GM12878 (cell line): ENCODE measurements around the gene BSN. TPM values are rescaled to one million over a fixed set of nuclear protein-coding genes. Genes with fewer than 3 reads are reported as not detected.

Experiments used
- ATAC-seq: fragments of 200-7000 bp; cut with Tn5 transposase; 3 replicates; pipeline ENCODE4 v1.9.1; 2020; ENCODE audit warnings: mild to moderate bottlenecking, moderate library complexity
- BruUV-seq: library from RNA; stranded (reverse); fragments of 400-500 nt; replicated peaks from 2 replicates; lab custom pipeline; 2021; lab: Mats Ljungman, UMichigan
- CTCF ChIA-PET: fragments of 300-600 bp; sonication (Branson Sonifier 250); formaldehyde crosslinking; extraction: SDS; loops from one replicate; lab custom pipeline; 2021; ENCODE audit warnings: inconsistent platforms; lab: Yijun Ruan, JAX
- POLR2A ChIA-PET: fragments of 350-600 bp; formaldehyde crosslinking; extraction: SDS; loops from one replicate; lab custom pipeline; 2021; ENCODE audit warnings: inconsistent platforms; lab: Charles Lee
- RAD21 ChIA-PET: fragments of 300-600 bp; sonication (Branson Sonifier 250); formaldehyde crosslinking; loops from one replicate; lab custom pipeline; 2023; ENCODE audit warnings: antibody characterized with exemption; ENCODE audit not compliant: unreplicated experiment; lab: Charles Lee
- SMC1A ChIA-PET: fragments of 300-600 bp; sonication (Branson Sonifier 250); formaldehyde crosslinking; loops from one replicate; lab custom pipeline; 2023; ENCODE audit not compliant: unreplicated experiment, uncharacterized antibody; lab: Charles Lee
- DNase-seq: peaks from one replicate; pipeline ENCODE4 v3.0.0-alpha.2; 2011; ENCODE audit warnings: low read depth, low spot score
- FAIRE-seq: peaks from 3 replicates; lab custom pipeline; 2011; peaks lifted over from hg19 to GRCh38; lab: Jason Lieb, UNC
- H2AFZ ChIP-seq: 2 replicates; pipeline ENCODE4 v1.6.0; 2011; ENCODE audit warnings: low read depth, low read length, control low read depth; ENCODE audit not compliant: control insufficient read depth
- H3K27ac ChIP-seq: 2 replicates; pipeline ENCODE4 v1.5.1; 2011; ENCODE audit warnings: control low read depth; ENCODE audit not compliant: control insufficient read depth, insufficient read depth
- H3K27me3 ChIP-seq, 2 experiments: replicated peaks in 1 of 2; 2 replicates each; pipeline versions ENCODE4 v1.6.0 to v1.6.1; 2011; ENCODE audit warnings: low read length in 1 of 2; ENCODE audit not compliant: control insufficient read depth in 2 of 2, insufficient read depth in 2 of 2
- H3K36me3 ChIP-seq, 2 experiments: 2 replicates each; pipeline ENCODE4 v1.5.1; 2011; ENCODE audit warnings: low read length in 1 of 2; ENCODE audit not compliant: control insufficient read depth in 2 of 2, insufficient read depth in 2 of 2
- H3K4me1 ChIP-seq: 2 replicates; pipeline ENCODE4 v1.6.1; 2011; ENCODE audit warnings: mild to moderate bottlenecking, low read length, moderate library complexity, mixed read lengths; ENCODE audit not compliant: control insufficient read depth, insufficient read depth
- H3K4me2 ChIP-seq: 2 replicates; pipeline ENCODE4 v1.6.0; 2011; ENCODE audit warnings: control low read depth; ENCODE audit not compliant: control insufficient read depth, insufficient read depth
- H3K4me3 ChIP-seq: fragments of 200-600 bp; sonication (generic); 2 replicates; pipeline ENCODE4 v1.5.1; 2016
- H3K79me2 ChIP-seq: 2 replicates; pipeline ENCODE4 v1.6.0; 2011; ENCODE audit warnings: low read length; ENCODE audit not compliant: control insufficient read depth, insufficient read depth
- H3K9ac ChIP-seq: 2 replicates; pipeline ENCODE4 v1.8.0; 2011; ENCODE audit warnings: low read length, control low read depth, mixed read lengths; ENCODE audit not compliant: control insufficient read depth, insufficient read depth
- H3K9me3 ChIP-seq: replicated peaks from 3 replicates; pipeline ENCODE4 v1.5.1; 2011; ENCODE audit warnings: mild to moderate bottlenecking, low read length; ENCODE audit not compliant: control insufficient read depth, insufficient read depth
- H4K20me1 ChIP-seq: 2 replicates; pipeline ENCODE4 v1.6.0; 2011; ENCODE audit not compliant: control insufficient read depth, insufficient read depth
- BMI1 ChIP-seq: fragments of 450-650 bp; IDR thresholded peaks from 2 replicates; pipeline ENCODE4 v1.6.1; 2016; ENCODE audit warnings: mild to moderate bottlenecking, moderate library complexity, borderline replicate concordance
- CEBPB ChIP-seq, 2 experiments: fragments of 150-350 bp in 1 of 2; IDR thresholded peaks; 2 replicates each; pipeline ENCODE4 v1.6.1; 2012 to 2014; ENCODE audit warnings: low read depth in 2 of 2, low read length in 2 of 2, borderline replicate concordance in 1 of 2, inconsistent platforms in 1 of 2
- CREB1 ChIP-seq: IDR thresholded peaks from 2 replicates; pipeline ENCODE4 v1.6.1; 2012; ENCODE audit warnings: low read depth, mild to moderate bottlenecking, inconsistent platforms
- CREM ChIP-seq: IDR thresholded peaks from 2 replicates; pipeline ENCODE4 v1.6.1; 2014; ENCODE audit warnings: antibody characterized with exemption, low read depth
- EED ChIP-seq: sonication (generic); IDR thresholded peaks from 2 replicates; pipeline ENCODE4 v1.6.1; 2016; ENCODE audit warnings: antibody characterized with exemption, low read depth
- EGR1 ChIP-seq, 2 experiments: IDR thresholded peaks; 1 replicate in 1 of 2; 2 replicates in 1 of 2; pipeline ENCODE4 v1.6.1; 2011 to 2012; ENCODE audit warnings: low read depth in 2 of 2, low read length in 2 of 2, borderline replicate concordance in 1 of 2, mild to moderate bottlenecking in 1 of 2, moderate library complexity in 1 of 2
- ELK1 ChIP-seq: IDR thresholded peaks from 2 replicates; pipeline ENCODE4 v1.6.1; 2012; ENCODE audit warnings: low read depth, low read length, improper control_type of control experiment
- HDGF ChIP-seq: fragments of 450-650 bp; IDR thresholded peaks from 2 replicates; pipeline ENCODE4 v1.6.1; 2016; ENCODE audit warnings: antibody characterized with exemption
- IKZF2 ChIP-seq, 2 experiments: fragments of 450-650 bp; IDR thresholded peaks; 2 replicates each; pipeline ENCODE4 v1.6.1; 2017; ENCODE audit warnings: mild to moderate bottlenecking in 2 of 2, moderate library complexity in 2 of 2
- MTA2 ChIP-seq: fragments of 450-650 bp; IDR thresholded peaks from 2 replicates; pipeline ENCODE4 v1.6.1; 2016; ENCODE audit warnings: low read depth, mild to moderate bottlenecking, moderate library complexity
- MYB ChIP-seq: fragments of 150-350 bp; IDR thresholded peaks from 2 replicates; pipeline ENCODE4 v1.6.1; 2014; ENCODE audit warnings: mild to moderate bottlenecking, low read depth, low read length, borderline replicate concordance
- PAX8 ChIP-seq: fragments of 450-650 bp; IDR thresholded peaks from 2 replicates; pipeline ENCODE4 v1.6.1; 2017; ENCODE audit warnings: mild to moderate bottlenecking, moderate library complexity
- POLR2AphosphoS5 ChIP-seq: IDR thresholded peaks from 2 replicates; pipeline ENCODE4 v1.6.1; 2011; ENCODE audit warnings: mild to moderate bottlenecking, low read length, inconsistent platforms
- SREBF1 ChIP-seq: IDR thresholded peaks from 2 replicates; pipeline ENCODE4 v1.6.1; 2012; ENCODE audit warnings: mild to moderate bottlenecking, low read length
- STAT1 ChIP-seq: fragments of 450-650 bp; conservative IDR thresholded peaks from 2 replicates; pipeline ENCODE4 v1.6.1; 2014; ENCODE audit warnings: antibody characterized with exemption, mild to moderate bottlenecking
- TBL1XR1 ChIP-seq: IDR thresholded peaks from 2 replicates; pipeline ENCODE4 v1.6.1; 2012; ENCODE audit warnings: low read depth, low read length, improper control_type of control experiment
- TCF12 ChIP-seq: IDR thresholded peaks from 2 replicates; pipeline ENCODE4 v1.6.1; 2011; ENCODE audit warnings: low read depth, mild to moderate bottlenecking, low read length
- WGBS: methylation state at CpG from one replicate; pipeline ENCODE4 v1.1.6; 2016; ENCODE audit warnings: low lambda C conversion rate; ENCODE audit not compliant: insufficient replicate concordance, insufficient coverage; ENCODE audit errors: missing lambda C conversion rate; 5-methylcytosine and 5-hydroxymethylcytosine counted together
- in situ Hi-C: fragments of 300-500 bp; cut with MboI; formaldehyde crosslinking; loops from 9 replicates; pipeline ENCODE4 v1.14.3; 2018; ENCODE audit warnings: mixed read lengths
- intact Hi-C: fragments of 100-400 bp; cut with micrococcal nuclease; formaldehyde crosslinking; loops from one replicate; pipeline ENCODE4 v1.14.2; 2022; ENCODE audit not compliant: unreplicated experiment
- polyA plus RNA-seq, 11 experiments: library from polyadenylated mRNA; depleted of rRNA in 4 of 11; unstranded in 6 of 11; stranded (reverse) in 5 of 11; fragments of >200 nt; fragmentation: Nextera tagmentation in 4 of 11; fragmentation: Illumina TruSeq in 1 of 11; extraction: Ambion mirVana in 4 of 11; extraction: Trizol in 1 of 11; gene quantifications; 1 replicate in 1 of 11; 2 replicates in 10 of 11; pipeline versions ENCODE4 v1.2.1 to v1.2.3, GENCODE V29; 2011 to 2016; ENCODE audit warnings: inconsistent platforms in 2 of 11, missing spikeins in 2 of 11, low read depth in 1 of 11
- total RNA-seq, 4 experiments: library from RNA; depleted of rRNA in 3 of 4; stranded (reverse); fragments of >200 nt in 3 of 4; fragmentation: Illumina TruSeq in 1 of 4; extraction: Trizol in 1 of 4; gene quantifications; 2 replicates each; pipeline versions ENCODE4 v1.2.1 to v1.2.3, GENCODE V29; 2013 to 2021
- TF ChIP-seq, protein P1 (sequence below): IDR thresholded peaks from 2 replicates; pipeline ENCODE4 v1.6.1; 2012; ENCODE audit warnings: improper control_type of control experiment, low read depth, low read length; ENCODE audit not compliant: insufficient replicate concordance

BSN gene
- total and polyA plus RNA-seq, 10 of the 15 experiments (the other 5 are each of a cell fraction or from before 2014, with no cell fraction given) = under 0.01 to 0.19 (median 0.05) TPM; not detected in 1

DNA sequence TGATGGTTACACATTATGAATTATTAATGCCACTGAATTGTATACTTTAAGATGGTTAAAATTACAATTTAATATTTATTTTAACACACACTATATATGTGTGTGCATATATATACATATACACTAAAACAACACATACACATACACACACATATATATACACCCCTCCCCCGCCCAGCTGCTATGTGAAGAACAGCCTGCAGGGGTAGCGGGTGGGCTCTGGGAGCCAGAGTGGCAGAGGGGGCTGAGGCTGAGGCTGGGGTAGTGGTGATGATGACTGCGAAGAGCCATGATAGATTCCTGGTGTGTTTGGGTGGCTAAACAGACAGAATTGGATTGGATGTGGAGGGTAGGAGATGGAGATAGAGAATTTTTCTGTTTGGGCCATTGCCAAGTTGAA is 80.5 kb downstream of the BSN start (continued):
- TF ChIP-seq, protein P1, sequence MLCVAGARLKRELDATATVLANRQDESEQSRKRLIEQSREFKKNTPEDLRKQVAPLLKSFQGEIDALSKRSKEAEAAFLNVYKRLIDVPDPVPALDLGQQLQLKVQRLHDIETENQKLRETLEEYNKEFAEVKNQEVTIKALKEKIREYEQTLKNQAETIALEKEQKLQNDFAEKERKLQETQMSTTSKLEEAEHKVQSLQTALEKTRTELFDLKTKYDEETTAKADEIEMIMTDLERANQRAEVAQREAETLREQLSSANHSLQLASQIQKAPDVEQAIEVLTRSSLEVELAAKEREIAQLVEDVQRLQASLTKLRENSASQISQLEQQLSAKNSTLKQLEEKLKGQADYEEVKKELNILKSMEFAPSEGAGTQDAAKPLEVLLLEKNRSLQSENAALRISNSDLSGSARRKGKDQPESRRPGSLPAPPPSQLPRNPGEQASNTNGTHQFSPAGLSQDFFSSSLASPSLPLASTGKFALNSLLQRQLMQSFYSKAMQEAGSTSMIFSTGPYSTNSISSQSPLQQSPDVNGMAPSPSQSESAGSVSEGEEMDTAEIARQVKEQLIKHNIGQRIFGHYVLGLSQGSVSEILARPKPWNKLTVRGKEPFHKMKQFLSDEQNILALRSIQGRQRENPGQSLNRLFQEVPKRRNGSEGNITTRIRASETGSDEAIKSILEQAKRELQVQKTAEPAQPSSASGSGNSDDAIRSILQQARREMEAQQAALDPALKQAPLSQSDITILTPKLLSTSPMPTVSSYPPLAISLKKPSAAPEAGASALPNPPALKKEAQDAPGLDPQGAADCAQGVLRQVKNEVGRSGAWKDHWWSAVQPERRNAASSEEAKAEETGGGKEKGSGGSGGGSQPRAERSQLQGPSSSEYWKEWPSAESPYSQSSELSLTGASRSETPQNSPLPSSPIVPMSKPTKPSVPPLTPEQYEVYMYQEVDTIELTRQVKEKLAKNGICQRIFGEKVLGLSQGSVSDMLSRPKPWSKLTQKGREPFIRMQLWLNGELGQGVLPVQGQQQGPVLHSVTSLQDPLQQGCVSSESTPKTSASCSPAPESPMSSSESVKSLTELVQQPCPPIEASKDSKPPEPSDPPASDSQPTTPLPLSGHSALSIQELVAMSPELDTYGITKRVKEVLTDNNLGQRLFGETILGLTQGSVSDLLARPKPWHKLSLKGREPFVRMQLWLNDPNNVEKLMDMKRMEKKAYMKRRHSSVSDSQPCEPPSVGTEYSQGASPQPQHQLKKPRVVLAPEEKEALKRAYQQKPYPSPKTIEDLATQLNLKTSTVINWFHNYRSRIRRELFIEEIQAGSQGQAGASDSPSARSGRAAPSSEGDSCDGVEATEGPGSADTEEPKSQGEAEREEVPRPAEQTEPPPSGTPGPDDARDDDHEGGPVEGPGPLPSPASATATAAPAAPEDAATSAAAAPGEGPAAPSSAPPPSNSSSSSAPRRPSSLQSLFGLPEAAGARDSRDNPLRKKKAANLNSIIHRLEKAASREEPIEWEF = no peak
- no peak for TF ChIP-seq MTA2
- TF ChIP-seq IKZF2 (IDR thresholded peaks at IDR 0.05) = no peak
- TF ChIP-seq CEBPB (IDR thresholded peaks at IDR 0.05; ENCODE audit: borderline replicate concordance in 1 of 2, low read depth in 2 of 2, low read length in 2 of 2) = no peak
- no peak for TF ChIP-seq BMI1

DNA sequence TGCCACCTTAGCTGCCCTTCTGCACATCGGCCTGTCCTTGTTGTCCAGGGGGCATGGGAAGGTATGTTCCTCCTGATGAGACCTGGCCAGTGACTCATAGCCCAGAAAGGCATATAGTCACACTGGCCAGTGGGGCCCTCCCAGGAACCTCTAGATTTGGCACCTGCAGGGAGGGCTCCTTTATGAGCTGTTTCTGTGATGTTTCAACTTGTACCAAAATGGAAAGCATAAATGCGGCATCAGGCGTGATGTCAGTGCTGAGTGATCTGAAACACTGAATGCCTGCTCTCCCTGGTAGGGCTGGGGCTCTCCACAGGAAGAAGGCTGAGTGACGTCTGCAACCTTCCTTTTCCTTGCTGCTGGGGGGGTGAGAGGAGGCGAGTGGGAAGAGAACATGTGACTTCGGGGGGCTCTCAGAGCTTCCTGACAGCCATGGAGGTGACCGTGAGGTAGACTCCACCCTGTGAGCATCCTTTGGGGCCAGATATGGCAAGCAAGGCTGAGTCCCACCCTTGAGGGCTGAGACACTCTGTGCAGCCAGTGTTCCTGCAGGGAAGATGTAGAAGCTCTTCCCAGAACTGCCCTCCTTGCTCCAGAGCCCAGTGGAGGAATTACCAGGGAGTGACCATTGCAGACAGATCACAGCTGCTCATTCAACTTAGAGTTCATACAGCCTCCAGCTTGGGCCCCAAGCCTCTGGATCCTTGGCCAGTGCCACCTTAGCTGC is 82.8 kb downstream of the BSN start:
- peak; percentile 41 for ATAC-seq
- Histone ChIP-seq H3K79me2 (no peaks in the 10 kb centered on the region), H3K27ac (no peak overlapping the region), H4K20me1 (no peaks in the 10 kb centered on the region), H3K4me1 (no peaks in the 10 kb centered on the region), H3K9ac (no peak overlapping the region), H3K36me3 (no peaks in the 10 kb centered on the region), H3K9me3 (no peaks in the 10 kb centered on the region), H3K4me2 (no peak overlapping the region; the same call in 1 of the 2 replicates), H2AFZ (no peak overlapping the region), H3K4me3 (no peak overlapping the region), H3K27me3 (no peaks in the 10 kb centered on the region; a peak in 1 of 4 replicates)
- SMC1A ChIA-PET = no interaction called here
- 6% methylated on average over 7 of the region's 7 CpGs for WGBS
- RAD21 ChIA-PET = interaction anchor here (1.9 kb wide), 1 partner anchor 97 kb away, joined by 7 read pairs; no protein-coding TSS in a partner anchor
- intact Hi-C loops (no loop called here), in situ Hi-C loops (no loop called here)
- CTCF ChIA-PET = interaction anchor here (1.4 to 1.6 kb wide), 2 partner anchors 35 to 97 kb away, joined by 4 to 5 read pairs; no protein-coding TSS in a partner anchor
- FAIRE-seq = no peak
- DNase-seq = no peak
- BruUV-seq = no TSS peak
- TF ChIP-seq CREB1 (peak; percentile 85), MYB (no peak), SREBF1 (no peak), CREM (peak; percentile 74), TCF12 (no peak), HDGF (no peak), EED (peak; percentile 61; the same call in 1 of the 2 replicates), PAX8 (no peak), STAT1 (no peak), POLR2AphosphoS5 (no peak), ELK1 (no peak), EGR1 (IDR thresholded peaks at IDR 0.05; ENCODE audit: borderline replicate concordance in 1 of 2, low read depth in 2 of 2, low read length in 2 of 2) (0 out of 3 replicates have a peak, but pooled peaks of 1 of the 2 experiments have one; percentile 8), TBL1XR1 (no peak)
- POLR2A ChIA-PET = interaction anchor here (1.0 kb wide), 1 partner anchor 167 kb away, joined by 8 read pairs; the partner anchor contains the start of gene DAG1
